ENCODE measurements around the gene NDUFB2. TPM values are rescaled to one million over a fixed set of nuclear protein-coding genes. Genes with fewer than 3 reads are reported as not detected.
A peak's percentile ranks its signal among the peaks of the same experiment; 100 is the strongest.

Gene NDUFB2
- 305 TPM for polyA plus RNA-seq (2012; ENCODE audit: insufficient read depth, insufficient read length, low read depth)

DNA sequence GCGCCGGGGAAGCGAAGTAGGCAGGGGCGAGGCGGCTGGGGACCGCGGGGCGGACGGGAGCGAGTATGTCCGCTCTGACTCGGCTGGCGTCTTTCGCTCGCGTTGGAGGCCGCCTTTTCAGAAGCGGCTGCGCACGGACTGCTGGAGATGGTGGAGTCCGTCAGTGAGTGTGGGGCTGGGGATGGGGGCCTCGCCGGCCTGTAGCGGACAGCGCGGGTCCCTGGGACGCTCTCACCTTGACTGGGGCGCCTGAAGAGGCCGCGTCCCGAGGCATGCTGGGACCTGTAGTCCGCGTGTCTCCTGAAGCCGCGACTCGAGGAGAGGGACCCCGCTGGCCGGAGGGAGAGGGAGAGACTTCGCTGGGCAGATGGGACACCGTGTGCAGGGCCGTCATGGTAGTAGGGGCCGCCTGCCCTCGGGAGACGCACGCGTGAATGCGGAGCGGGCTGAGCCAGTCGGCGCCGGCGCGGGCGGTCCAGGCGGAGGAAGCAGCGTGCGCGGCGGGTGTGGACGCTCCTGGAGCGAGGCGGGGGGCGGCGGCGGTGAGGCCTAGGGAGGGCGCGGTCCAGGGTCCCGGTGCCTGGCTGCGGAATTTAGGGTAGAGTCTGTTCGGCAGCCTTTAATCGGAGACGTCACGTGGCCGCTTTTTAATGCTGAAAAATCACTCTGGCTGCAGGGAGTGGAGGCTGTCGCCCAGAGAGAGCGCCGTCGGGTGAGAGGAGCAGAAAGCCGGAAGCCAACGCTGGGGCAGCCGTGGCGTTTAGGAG lies at the start of gene NDUFB2:
Gene NDUFB2 (plus strand): TSS at position 29 of the 767 bp plus-strand sequence. CDS start 37 bp downstream, at position 66.
- Histone ChIP-seq H3K9me3 (no peaks in the 10 kb centered on the region), H3K4me3 (ENCODE audit: low read depth, low read length) (peak within 1 kb of the TSS; percentile 89), H3K4me1 (peaks cover 4% of the 10 kb centered on the region; the same call in 1 of the 2 replicates), H3K27me3 (no peaks in the 10 kb centered on the region), H3K36me3 (no peaks in the 10 kb centered on the region)
- TF ChIP-seq CTCF (IDR thresholded peaks at IDR 0.05; ENCODE audit: low read depth, low read length), result no peak
- DNase-seq, result peak; percentile 85

DNA sequence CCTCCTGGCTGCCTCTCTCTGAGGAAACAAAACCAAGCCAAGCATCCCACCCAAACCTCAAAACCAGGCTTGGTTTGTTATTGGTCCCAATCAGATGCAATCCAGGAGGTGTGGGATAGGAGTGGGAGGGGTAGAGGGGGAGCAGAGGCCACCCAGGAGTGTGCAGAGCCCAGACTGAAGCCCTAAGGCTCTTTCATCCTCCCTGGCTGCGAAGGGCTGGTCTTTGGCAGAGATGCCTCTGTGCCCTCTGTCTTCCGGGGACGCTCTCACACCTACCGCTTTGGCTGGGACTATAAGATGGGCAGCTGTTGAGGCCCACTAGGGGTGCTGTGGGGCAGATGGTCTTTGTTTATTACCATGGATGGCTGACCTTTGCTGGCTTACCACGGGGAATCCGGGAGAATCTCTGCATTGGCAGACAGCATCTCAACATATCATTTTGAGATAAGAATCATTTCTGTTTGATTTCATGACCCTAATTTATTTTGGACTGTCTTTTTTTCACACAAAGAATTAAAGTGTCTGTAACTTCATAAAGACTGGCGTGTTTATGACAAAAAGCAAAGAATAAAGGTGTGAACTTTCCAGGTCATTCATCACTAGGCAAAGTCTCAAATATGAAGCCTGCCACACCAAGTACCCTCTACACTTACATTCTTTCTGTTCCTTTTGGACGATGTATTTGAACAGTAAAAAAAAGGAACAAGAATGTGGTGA lies 49.4 kb upstream of the NDUFB2 start:
- H3K4me1 ChIP-seq, result peaks cover 7% of the 10 kb centered on the region
- H3K4me3 ChIP-seq (ENCODE audit: low read depth, low read length), result no peak overlapping the region
- TF ChIP-seq CTCF (IDR thresholded peaks at IDR 0.05; ENCODE audit: low read depth, low read length), result peak; percentile 87
- H3K27me3 ChIP-seq, result no peaks in the 10 kb centered on the region
- peak; percentile 77 for DNase-seq
- H3K9me3 ChIP-seq, result no peaks in the 10 kb centered on the region
- no peaks in the 10 kb centered on the region for H3K36me3 ChIP-seq

GRCh38 chr7:140649556-140650205 lies 46.8 kb upstream of the NDUFB2 start:
- no peaks in the 10 kb centered on the region for H3K9me3 ChIP-seq
- no peak for TF ChIP-seq CTCF (IDR thresholded peaks at IDR 0.05; ENCODE audit: low read depth, low read length)
- no peak overlapping the region for H3K4me3 ChIP-seq (ENCODE audit: low read depth, low read length)
- no peaks in the 10 kb centered on the region for H3K36me3 ChIP-seq
- DNase-seq, result no peak
- H3K4me1 ChIP-seq, result peaks cover 7% of the 10 kb centered on the region
- H3K27me3 ChIP-seq, result no peaks in the 10 kb centered on the region

GRCh38 chr7:140650367-140650766 lies 46.1 kb upstream of the NDUFB2 start:
- Histone ChIP-seq H3K36me3 (no peaks in the 10 kb centered on the region), H3K4me3 (ENCODE audit: low read depth, low read length) (no peak overlapping the region), H3K4me1 (peaks cover 7% of the 10 kb centered on the region), H3K9me3 (no peaks in the 10 kb centered on the region), H3K27me3 (no peaks in the 10 kb centered on the region)
- no peak for DNase-seq
- TF ChIP-seq CTCF (IDR thresholded peaks at IDR 0.05; ENCODE audit: low read depth, low read length), result no peak

DNA sequence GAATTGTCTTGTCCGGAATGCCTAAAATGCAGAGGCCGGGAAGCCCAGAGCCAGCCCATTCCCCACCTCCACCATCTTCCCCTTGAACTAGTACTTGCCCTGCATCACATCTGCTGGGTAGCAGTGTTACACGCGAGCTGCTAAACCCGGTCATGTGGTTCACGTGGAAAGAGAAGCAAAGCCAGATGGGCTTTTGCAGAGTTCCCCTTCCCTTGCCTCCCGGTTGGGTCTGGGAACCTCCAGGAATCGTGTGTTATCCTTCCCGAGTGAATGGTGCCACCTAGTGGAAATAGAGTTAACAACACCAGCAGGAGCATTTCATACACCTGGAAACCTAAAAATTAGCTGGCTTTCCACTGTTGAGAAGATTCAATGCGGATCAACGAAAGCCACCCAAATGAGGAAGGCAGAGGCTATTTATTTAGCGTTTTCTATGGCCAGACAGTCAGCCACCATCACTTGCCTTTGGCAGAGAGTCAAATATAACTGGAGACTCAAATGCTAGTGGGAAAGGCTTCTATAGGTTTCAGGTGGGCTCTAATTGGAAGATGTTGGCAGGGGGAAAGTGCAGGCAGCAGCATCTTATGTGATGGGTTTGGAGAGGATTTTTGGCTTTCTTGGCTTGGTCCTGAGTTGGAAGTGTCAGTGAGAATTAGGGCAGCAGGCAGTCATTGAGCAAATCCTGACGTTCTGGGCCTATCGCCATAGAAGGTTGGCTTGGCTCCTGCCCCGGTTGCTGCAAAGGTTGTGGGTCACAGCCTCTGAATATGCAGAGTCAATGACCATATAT lies 43.0 kb upstream of the NDUFB2 start:
- Histone ChIP-seq H3K4me1 (no peaks in the 10 kb centered on the region; the same call in 1 of the 2 replicates), H3K4me3 (ENCODE audit: low read depth, low read length) (no peak overlapping the region), H3K27me3 (no peaks in the 10 kb centered on the region), H3K36me3 (no peaks in the 10 kb centered on the region), H3K9me3 (no peaks in the 10 kb centered on the region)
- DNase-seq, result peak; percentile 81
- peak; percentile 94 for TF ChIP-seq CTCF (IDR thresholded peaks at IDR 0.05; ENCODE audit: low read depth, low read length)
